Measurements from ENCODE around the gene PCDHB2.

Gene PCDHB2

DNA sequence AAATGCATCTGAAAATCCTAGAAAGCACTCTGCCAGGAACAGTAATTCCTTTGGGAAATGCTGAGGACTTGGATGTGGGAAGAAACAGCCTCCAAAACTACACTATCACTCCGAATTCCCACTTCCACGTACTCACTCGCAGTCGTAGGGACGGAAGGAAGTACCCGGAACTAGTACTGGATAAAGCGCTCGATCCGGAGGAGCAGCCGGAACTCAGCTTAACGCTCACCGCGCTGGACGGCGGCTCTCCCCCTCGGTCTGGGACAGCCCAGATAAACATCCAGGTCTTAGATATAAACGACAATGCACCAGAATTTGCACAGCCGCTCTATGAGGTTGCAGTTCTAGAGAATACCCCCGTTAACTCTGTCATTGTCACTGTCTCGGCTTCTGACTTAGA is 6.6 kb downstream of the PCDHB2 start:
- TF ChIP-seq FOXP2 (optimal IDR thresholded peaks at IDR 0.05; ENCODE audit: borderline replicate concordance, extremely low read depth, extremely low read length, insufficient read depth): no peak
- TF ChIP-seq REST (IDR thresholded peaks at IDR 0.05; ENCODE audit: insufficient read depth in 1 of 2, low read depth in 2 of 2, low read length in 2 of 2): no peak
- no peak for TF ChIP-seq POLR2AphosphoS5 (IDR thresholded peaks at IDR 0.05; ENCODE audit: low read depth, low read length)
- TF ChIP-seq SIN3A (IDR thresholded peaks at IDR 0.05; ENCODE audit: borderline replicate concordance, insufficient read depth, low read length): no peak
- no peak for TF ChIP-seq TAF1 (IDR thresholded peaks at IDR 0.05; ENCODE audit: borderline replicate concordance, insufficient read depth, low read length)

- no peak for TF ChIP-seq FOXP2 (optimal IDR thresholded peaks at IDR 0.05; ENCODE audit: borderline replicate concordance, extremely low read depth, extremely low read length, insufficient read depth)
Measured at GRCh38 chr5:141105350-141105749, 10.9 kb downstream of the PCDHB2 start.

- TF ChIP-seq REST (IDR thresholded peaks at IDR 0.05; ENCODE audit: insufficient read depth in 1 of 2, low read depth in 2 of 2, low read length in 2 of 2): no peak
- no peak for TF ChIP-seq SIN3A (IDR thresholded peaks at IDR 0.05; ENCODE audit: borderline replicate concordance, insufficient read depth, low read length)
- no peak for TF ChIP-seq TAF1 (IDR thresholded peaks at IDR 0.05; ENCODE audit: borderline replicate concordance, insufficient read depth, low read length)
- TF ChIP-seq FOXP2 (optimal IDR thresholded peaks at IDR 0.05; ENCODE audit: borderline replicate concordance, extremely low read depth, extremely low read length, insufficient read depth): no peak
- no peak for TF ChIP-seq POLR2AphosphoS5 (IDR thresholded peaks at IDR 0.05; ENCODE audit: low read depth, low read length)
Measured at GRCh38 chr5:141119250-141119649, 24.8 kb downstream of the PCDHB2 start.

- TF ChIP-seq FOXP2 (optimal IDR thresholded peaks at IDR 0.05; ENCODE audit: borderline replicate concordance, extremely low read depth, extremely low read length, insufficient read depth) (no peak), REST (IDR thresholded peaks at IDR 0.05; ENCODE audit: insufficient read depth in 1 of 2, low read depth in 2 of 2, low read length in 2 of 2) (no peak), SIN3A (IDR thresholded peaks at IDR 0.05; ENCODE audit: borderline replicate concordance, insufficient read depth, low read length) (no peak), TAF1 (IDR thresholded peaks at IDR 0.05; ENCODE audit: borderline replicate concordance, insufficient read depth, low read length) (no peak), POLR2AphosphoS5 (IDR thresholded peaks at IDR 0.05; ENCODE audit: low read depth, low read length) (no peak)
Measured at GRCh38 chr5:141121563-141121962, 27.1 kb downstream of the PCDHB2 start, which contains the start of gene PCDHB4. PCDHB4 (plus strand) TSS chr5:141121818; CDS start chr5:141121999, 181 bp downstream.

GRCh38 chr5:141121985-141122384 is 27.6 kb downstream of the PCDHB2 start:
- TF ChIP-seq POLR2AphosphoS5 (IDR thresholded peaks at IDR 0.05; ENCODE audit: low read depth, low read length) (no peak), TAF1 (IDR thresholded peaks at IDR 0.05; ENCODE audit: borderline replicate concordance, insufficient read depth, low read length) (no peak), FOXP2 (optimal IDR thresholded peaks at IDR 0.05; ENCODE audit: borderline replicate concordance, extremely low read depth, extremely low read length, insufficient read depth) (no peak), SIN3A (IDR thresholded peaks at IDR 0.05; ENCODE audit: borderline replicate concordance, insufficient read depth, low read length) (no peak), REST (IDR thresholded peaks at IDR 0.05; ENCODE audit: insufficient read depth in 1 of 2, low read depth in 2 of 2, low read length in 2 of 2) (no peak)

Data from PFSK-1 (cell line).